HG03108 (cell line): Measurements from ENCODE around the gene C9orf78.
A peak's percentile ranks its signal among the peaks of the same experiment; 100 is the strongest.

Experiments
- ATAC-seq: cut with Tn5 transposase; IDR thresholded peaks from one replicate; pipeline ENCODE4 v1.9.1; 2021; ENCODE audit warnings: moderate library complexity; ENCODE audit not compliant: unreplicated experiment

The C9orf78 gene

DNA sequence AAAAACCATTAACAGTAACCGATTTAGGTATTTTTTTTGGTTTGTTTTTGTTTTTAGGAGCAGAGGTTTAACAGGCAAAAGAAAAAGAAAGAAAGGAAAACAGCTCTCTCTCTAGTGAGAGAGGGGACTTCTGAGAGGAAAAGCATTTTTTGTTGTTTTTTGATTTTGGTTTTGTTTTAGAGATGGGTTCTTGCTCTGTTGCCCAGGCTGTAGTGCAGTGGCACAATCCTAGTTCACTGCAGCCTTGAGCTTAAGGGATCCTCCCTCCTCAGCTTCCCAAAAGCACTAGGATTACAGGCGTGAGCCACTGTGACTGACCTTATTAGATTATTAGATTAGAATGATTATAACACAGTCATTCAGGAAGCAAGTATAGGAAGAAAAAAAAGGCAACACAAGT lies 10.3 kb upstream of the C9orf78 start:
- ATAC-seq, result no peak

DNA sequence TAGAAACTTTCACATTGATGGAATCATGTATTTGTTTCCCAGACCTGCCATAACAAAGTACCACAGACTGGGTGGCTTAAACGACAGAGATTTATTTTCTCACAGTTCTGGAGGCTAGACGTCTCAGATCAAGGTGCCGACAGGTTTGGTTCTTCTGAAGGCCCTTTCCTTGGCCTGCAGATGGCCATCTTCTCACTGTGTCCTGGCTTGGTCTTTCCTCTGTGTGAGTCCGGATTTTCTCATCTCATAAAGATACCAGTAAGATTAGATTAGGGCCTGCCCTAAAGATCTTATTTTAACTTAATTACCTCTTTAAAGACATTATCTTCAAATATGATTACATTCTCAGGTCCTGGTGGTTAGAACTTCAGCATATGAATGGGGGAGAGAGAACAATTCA lies 6.0 kb upstream of the C9orf78 start:
- no peak for ATAC-seq

GRCh38 chr9:129840034-129840433 lies 5.0 kb upstream of the C9orf78 start:
- no peak for ATAC-seq

- no peak for ATAC-seq
These were observed 4.4 kb upstream of the C9orf78 start for GRCh38 chr9:129839324-129840023.

DNA sequence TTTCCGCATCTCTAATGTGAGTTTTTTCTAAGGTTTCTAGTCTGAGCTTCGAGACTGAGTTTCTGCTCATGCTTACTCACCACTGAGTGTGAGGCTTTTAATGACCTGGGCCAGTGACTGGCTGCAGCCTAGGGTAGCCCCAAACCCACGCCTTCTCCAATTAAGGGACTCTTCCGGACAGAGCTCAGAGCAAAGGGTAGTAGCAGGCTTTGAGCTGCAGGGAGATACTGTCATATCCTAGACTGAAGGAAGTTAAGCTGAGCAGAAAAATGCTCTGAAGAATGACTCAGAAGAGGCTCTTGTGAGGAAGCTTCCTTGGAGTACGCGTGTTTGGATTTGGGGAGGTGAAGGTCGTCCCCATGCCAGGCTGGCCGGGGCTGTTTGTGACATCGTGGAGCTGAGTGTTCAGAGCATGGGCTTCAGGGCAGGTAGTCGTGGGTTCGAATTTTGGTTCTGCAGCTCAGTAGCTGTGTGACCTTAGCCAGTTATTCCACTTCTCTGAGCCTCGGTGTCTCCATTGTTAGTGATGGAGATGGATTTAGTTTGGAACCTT lies 3.7 kb upstream of the C9orf78 start:
- no peak for ATAC-seq

DNA sequence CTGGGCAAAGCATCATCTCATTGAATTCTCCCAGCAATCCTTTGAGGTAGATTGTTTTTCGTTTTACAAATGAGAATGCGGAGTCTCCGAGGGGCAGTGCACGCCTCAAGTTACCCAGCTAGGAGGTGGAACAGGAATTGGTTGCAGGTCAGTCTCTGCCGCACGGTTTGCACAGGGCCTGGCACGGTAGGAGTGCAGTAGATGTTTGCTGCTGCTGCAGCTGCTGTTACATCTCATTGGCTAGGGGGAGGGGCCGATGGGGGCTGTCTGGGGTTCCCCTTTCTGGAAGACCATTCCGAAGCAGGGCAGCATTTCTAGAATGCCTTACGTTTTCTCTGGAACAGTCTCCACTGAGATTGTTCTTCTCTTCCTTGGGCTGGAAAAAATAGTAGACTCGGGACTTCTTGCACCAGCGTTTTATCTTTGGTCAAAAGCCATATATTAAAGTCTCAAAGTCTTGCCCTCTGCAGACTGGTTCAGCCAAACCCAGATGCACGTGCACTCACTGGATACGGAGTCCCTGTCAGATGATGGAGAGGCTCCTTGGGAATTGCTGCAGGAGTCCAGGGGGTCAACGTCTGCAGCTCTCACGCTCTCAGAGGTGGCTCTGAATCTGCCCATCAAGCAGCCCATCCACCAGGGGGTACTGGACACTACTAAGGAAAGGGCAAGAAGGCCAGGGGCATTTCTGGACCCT lies 1.4 kb upstream of the C9orf78 start:
- ATAC-seq, result no peak

DNA sequence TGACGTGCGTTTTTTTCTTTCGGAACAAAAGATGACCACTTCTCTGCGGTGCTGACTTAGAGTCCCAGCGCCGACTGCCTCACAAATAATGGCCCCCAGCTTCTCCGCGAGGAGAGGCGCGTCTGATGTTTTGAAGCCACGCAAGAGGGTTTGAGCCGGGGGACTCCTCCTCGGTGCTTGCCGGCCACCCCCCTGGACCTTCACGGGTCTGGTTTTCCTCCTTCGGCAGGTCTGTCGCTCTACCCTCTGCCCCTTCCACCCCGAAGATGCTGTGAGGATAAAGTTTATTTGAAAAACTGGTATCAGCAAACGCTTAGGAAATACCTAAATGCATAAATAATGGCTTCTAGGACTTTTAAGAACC lies 767 bp upstream of the C9orf78 start:
- ATAC-seq, result peak; percentile 4

GRCh38 chr9:129834489-129835127 lies 467 bp downstream of the C9orf78 start:
- peak; percentile 7 for ATAC-seq

DNA sequence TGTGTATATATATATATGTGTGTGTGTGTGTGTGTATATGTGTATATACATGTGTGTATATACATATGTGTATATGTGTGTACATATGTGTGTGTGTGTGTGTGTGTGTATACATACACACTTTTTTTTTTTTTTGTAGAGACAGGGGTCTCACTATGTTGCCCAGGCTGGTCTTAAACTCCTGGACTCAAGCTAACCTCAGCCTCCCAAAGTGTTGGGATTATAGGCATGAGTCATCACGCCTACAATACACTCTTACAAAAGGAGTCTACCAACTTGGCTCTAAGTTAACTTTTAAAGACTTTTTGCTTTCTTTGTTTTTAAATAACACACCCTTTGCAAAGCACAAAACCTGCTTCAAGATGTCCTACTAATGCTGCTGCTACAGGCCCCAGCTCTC lies 2.1 kb downstream of the C9orf78 start:
- no peak for ATAC-seq

- no peak for ATAC-seq
These were observed 6.1 kb downstream of the C9orf78 start for GRCh38 chr9:129828969-129829368.

- ATAC-seq, result no peak
These were observed 7.0 kb downstream of the C9orf78 start for GRCh38 chr9:129828051-129828450.

DNA sequence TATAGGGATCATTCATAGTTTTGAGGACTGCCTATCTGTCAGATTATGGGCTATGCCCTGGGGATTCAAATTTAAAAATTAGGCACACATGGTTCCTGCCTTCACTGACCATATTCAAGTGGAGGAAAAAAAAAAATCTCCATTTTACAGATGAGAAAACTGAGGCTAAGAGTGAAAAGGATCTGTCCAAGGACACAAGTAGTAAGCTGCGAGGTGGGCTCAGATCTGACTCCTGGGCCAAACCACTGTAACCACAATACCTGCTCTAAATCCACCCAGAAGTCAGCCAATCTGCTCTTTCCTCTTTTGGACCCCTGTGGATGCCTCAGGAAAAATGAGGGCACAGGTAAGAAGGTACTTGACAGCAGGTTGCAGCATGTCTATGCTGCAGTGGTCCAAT lies 8.3 kb downstream of the C9orf78 start:
- ATAC-seq, result no peak

GRCh38 chr9:129826344-129826743 lies 8.7 kb downstream of the C9orf78 start:
- ATAC-seq, result no peak

DNA sequence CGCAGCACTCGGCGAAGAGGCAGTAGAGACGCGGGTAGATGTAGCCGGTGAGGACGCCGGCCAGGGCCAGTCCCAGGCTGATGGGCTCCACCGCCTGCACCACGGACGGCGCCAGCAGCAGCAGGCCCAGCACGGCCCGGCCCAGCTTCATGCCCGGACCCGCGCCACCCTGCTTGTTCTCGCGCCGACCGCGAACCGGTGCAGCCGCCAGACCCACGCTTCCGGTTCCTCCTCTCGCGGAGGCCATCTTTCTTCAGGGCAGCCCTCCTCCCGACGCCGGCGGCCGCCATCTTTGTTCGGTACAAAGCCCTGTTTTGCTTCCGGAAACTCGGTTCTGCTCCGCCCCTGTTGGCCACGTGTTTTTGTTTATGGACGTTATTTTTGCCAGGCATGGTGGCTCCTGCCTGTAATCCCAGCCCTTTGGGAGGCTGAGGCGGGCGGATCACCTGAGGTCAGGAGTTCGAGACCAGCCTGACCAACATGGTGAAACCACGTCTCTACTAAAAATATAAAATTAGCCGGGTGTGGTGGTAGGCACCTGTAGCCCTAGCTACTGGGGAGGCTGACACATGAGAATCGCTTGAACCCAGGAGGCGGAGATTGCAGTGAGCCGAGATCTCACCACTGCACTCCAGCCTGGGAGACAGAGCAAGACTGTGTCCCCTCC lies 11.0 kb downstream of the C9orf78 start, which contains the start of gene TOR1A:
Gene TOR1A (minus strand): TSS at position 202 of the 667 bp plus-strand sequence. CDS start 51 bp downstream, at position 151.
- peak; percentile 87 for ATAC-seq

DNA sequence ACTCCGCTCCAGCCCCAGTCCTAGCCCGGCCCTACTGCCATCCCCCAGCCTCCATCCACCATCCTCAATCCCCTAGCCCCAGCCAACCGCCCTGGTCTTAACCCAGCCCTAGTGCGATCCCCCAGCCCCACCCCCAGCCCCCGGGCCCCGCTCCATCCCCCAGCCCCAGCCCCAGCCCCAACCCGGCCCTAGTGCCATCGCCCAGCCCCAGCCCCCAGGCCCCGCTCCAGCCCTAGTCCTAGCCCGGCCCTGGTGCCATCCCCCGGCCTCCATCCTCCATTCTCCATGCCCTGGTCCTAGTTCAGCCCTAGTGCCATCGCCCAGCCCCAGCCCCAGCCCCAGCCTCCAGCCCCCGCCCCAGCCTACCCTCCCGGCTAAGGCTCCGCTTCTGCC lies 11.5 kb downstream of the C9orf78 start:
- ATAC-seq, result peak; percentile 13

DNA sequence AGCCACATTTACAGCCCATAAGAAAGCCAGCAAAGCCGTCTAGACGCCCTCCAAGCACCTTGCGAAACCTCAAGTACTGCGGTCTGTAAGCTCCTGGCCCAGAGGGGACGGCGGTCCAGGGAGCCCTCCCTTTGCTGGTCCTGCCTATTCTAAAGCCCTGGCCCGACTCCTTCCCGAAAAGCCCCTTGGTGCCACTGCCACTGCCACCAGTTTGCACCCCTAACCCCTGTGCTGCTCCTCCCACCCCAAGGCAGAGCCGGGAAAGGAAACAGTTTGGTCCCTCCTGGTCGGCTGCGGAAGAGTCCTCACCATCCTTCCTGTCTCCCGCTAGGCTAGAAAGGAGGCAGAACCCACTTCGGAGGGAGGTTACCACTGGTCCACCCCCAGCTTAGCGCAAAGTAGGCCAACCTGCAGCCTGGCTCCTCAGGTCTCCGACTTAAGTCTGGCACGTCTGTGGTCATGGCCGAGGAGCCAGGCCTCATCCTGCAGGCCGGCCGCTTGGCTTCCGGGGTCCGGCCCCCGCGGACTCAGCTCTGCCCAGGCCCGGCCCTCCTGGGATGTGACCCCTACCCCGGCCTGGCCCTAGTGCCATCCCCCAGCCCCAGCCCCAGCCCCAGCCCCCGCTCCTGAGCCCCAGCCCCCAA lies 12.1 kb downstream of the C9orf78 start:
- ATAC-seq, result no peak

DNA sequence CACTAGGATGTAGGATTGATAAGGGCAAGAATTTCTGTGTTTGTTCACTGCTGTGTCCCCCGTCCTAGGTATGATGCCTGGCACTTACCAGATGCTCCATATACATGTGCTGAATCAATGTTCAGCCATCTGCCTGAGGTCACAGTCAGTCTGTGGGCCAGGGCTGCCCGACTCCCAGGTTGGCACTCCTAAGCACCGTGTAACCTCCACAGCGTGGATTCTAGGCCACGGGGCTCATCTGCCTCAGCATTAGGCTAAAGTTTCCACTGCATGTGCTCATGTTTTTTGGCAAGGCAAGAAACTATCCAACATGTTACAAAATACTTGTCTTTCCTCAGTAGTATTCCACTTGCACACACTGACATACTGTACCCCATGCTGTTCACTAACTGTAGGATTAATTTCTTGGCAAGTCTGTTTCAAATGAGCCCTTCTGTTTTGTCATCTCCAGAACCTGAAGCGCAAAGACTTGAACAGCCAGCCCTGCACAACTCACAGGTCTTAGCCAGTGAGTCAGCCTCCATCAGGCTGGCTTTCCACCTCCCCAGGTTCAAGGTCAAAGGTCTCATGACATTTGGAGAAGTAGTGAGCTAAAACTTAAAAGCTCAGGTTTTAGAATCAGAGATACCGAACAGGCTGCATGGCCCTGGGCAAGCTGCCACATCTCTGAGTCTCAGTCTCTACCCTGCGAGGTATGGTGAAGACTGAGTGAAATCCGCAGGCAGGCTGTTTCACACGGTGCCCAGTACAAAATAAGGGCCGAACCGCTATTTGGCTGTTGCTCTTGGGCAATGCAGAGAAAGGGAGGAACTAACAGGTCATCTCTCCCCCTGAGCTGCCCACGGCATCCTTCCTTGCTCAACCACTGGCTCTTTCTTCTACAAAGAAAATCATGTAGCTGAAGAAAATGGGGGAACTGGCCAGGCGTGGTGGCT lies 18.3 kb downstream of the C9orf78 start:
- ATAC-seq, result no peak

GRCh38 chr9:129815278-129815677 lies 19.8 kb downstream of the C9orf78 start:
- no peak for ATAC-seq

GRCh38 chr9:129814432-129815223 lies 20.4 kb downstream of the C9orf78 start:
- no peak for ATAC-seq
